ENCODE data around the gene TSPY10.
"Not testable (repeated sequence)": the region's sequence is repeated elsewhere in the genome, so short reads cannot be mapped to it uniquely, and the experiment has no call there.

Gene TSPY10, protein sequence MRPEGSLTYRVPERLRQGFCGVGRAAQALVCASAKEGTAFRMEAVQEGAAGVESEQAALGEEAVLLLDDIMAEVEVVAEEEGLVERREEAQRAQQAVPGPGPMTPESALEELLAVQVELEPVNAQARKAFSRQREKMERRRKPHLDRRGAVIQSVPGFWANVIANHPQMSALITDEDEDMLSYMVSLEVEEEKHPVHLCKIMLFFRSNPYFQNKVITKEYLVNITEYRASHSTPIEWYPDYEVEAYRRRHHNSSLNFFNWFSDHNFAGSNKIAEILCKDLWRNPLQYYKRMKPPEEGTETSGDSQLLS

DNA sequence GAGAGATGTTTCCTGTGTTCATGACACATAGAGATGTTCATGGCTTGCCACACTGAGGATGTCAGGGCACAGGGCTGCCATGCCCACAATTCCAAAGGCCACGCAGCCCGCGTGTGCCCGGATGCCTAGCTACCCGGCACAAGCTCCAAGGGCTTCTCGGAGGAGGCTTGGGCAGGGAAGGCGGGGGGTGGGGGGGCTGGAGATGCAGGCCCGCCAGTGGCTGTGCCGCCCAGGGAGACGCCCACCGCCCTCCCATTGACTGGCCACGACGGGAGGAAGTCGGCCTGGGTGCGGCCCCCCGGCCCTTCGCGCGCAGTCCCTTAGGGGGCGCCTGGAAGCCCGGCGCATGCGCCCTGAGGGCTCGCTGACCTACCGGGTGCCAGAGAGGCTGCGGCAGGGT lies at the start of gene TSPY10:
TSS of gene TSPY10 (plus strand) at position 301 of the 400 bp plus-strand sequence. CDS start at position 347, 46 bp downstream.
- ATAC-seq, DNase-seq: not testable (repeated sequence)

GRCh38 chrY:9486967-9487366 lies 40.7 kb upstream of the TSPY10 start, which contains the start of gene TSPY9:
Gene TSPY9 (plus strand): TSS chrY:9487267. CDS start chrY:9487313, 46 bp downstream.
- DNase-seq, ATAC-seq: not testable (repeated sequence)

DNA sequence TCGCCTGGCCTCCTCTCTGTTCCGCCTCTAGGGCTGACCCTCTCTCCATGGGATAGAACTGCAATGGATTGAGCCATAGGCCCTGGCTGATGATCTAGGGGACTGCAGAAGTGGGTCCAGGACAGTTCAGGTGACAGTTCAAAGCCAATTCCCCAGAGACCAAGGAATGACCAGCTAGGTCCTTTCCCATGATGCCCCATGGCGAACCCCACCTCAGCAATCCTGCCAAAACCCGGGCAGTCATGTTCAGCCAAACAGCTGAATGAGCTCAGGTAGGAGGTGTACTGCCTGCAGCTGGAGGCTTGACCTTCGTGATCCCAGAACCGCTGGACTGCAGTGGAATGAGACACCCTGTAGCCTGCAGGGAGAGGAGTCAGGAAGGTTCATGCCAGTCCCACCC lies 23.3 kb upstream of the TSPY10 start:
- DNase-seq, ATAC-seq: not testable (repeated sequence)

- not testable (repeated sequence) for DNase-seq, ATAC-seq
These were observed 11.4 kb upstream of the TSPY10 start for GRCh38 chrY:9516287-9516686.
